ENCODE data around the gene SSH2.

Gene SSH2

DNA sequence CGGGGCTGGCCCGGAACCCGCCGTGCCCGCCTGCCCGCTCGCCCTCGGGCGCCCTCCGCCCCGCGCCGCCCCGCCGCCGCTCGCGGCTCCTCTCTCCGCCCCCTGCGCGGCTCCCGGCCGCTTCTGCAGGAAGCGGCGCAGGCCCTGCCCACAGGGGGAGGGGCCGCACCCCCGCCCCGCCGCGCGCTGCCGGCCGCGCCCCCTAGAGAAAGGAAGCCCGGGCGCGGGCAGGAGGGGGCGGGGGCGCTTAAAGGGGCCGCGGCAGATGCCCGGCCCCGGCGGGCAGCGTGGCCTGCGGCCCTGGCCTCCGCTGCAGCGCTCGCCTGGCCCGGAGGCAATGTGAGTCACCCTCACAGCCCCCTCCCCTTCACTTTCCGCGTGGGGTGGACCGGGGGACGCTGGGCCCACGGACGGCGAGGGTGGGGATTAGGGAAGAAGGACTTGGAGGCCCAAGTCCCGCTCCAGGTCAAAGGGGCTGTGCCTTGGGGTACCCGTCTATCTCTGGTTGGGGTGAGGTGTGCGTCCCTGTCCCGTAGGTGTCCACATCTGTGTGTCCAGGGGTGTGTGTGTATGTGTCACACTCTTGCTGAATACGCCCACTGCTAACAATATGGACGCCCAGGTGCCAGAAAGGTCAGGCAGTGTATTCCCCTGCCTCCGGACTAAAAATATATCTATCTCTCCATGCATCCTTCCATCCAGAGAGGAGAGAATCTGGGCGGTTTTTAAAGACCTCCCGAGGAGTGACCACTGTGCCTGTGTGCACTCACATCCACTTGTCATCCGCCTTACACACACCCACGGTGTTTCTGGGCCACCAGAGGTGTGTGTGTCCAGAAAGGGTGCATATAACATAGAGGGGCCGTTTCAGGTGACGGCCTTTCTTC, 340.3 kb downstream of the SSH2 start, which contains the start of gene GIT1:
GIT1 (minus strand) TSS at position 125 of the 887 bp plus-strand sequence. CDS start 270 bp downstream, outside the sequence.
- DNase-seq (ENCODE audit: low read depth), result peak; percentile 82

GRCh38 chr17:29588562-29589411, 341.2 kb downstream of the SSH2 start:
- DNase-seq (ENCODE audit: low read depth), result peak; percentile 50

DNA sequence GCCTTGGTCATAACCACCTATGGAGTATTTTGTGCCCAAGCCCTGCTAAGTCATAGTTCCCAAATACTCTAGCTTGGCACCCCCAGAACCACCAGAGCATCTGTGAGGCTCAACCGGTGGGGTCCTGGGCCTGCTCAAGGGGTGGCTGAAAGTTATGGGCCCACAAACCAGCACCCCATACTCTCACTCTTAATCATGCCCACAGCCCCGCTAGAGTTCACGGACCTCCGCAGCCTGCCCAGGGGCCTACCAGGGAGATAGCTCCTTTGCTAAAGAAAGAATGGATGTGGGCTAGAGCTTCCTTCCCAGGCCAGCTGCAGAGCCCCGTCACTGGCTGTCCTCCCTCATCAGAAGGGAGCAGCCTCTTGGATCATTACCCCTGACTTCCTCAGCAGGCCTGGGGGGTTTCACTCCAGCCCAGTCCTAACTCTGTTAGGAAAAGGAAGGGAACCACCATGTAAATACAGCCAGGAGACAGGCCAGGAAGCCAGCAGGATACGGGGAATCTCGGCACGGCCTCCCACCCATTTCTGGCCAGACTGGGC, 341.9 kb downstream of the SSH2 start:
- no peak for DNase-seq (ENCODE audit: low read depth)

GRCh38 chr17:29587591-29587990, 342.4 kb downstream of the SSH2 start:
- DNase-seq (ENCODE audit: low read depth), result no peak

DNA sequence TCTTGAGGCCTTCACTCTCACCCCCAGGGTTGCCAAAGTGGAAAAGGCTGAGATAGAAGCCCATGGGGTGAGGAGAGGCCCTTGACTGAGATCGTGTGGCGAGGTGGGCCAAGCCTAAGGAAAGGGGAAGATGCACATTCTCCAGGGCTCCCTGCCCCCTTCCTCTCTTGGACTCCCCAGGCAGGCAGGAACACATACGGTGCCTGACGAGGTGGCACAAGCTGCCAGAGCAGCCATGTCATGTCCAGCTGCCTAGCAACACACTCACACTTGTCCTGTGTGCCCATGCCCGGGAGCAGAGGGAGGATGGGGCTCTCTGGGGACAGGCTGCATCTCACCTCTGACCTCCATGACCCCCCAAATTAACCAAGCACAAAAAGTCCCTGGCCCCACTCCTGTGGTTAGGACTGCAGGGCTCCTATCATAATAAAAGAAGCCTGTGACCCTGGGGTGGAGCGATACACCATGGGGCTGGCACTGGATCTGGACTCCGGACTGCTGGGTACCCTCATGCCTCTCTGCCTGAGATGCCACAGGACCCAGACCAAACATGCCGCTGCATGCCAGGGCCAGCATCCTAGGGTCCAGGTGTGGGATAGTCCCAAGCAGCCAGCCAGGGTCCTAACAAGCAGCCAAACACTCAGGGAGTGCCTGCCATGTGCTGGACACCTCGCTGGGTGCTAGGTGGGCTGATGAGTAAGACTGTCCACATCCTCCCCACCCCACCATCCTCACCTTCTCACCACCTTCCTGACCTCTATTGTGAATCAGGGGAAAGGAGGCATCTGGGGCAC, 343.2 kb downstream of the SSH2 start:
- no peak for DNase-seq (ENCODE audit: low read depth)

DNA sequence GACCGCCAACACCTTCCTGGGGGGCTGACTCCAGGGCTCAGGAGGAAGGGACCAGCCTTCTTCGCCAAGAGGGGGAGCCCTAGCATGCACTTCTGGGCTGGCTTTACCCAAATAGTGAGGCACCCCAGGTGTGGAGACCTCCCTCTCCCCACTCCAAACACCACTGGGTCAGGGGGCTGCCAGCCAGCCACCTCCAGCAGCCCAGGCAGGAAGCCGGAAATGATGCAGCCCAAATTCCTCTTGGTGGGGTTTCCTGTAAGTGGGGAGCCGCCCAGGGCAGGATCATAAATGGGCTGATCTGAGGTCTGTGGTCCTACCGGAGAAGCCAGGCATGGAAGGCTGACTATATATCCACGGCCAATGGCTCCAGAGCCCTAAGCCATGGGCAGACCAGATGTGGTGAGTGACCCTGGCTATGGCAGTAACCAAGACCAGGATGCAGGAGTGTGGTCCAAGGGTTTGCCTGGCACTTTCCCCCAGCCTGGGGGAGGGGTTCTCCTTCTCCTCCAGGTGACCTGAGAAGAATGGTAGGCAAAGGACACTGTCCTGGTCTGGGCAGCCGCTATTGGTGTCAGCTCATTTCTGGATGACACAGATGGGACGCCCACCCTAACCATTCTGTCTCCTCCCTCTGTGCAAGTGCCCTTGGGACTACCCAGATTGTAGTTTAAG, 344.8 kb downstream of the SSH2 start:
- DNase-seq (ENCODE audit: low read depth), result no peak

DNA sequence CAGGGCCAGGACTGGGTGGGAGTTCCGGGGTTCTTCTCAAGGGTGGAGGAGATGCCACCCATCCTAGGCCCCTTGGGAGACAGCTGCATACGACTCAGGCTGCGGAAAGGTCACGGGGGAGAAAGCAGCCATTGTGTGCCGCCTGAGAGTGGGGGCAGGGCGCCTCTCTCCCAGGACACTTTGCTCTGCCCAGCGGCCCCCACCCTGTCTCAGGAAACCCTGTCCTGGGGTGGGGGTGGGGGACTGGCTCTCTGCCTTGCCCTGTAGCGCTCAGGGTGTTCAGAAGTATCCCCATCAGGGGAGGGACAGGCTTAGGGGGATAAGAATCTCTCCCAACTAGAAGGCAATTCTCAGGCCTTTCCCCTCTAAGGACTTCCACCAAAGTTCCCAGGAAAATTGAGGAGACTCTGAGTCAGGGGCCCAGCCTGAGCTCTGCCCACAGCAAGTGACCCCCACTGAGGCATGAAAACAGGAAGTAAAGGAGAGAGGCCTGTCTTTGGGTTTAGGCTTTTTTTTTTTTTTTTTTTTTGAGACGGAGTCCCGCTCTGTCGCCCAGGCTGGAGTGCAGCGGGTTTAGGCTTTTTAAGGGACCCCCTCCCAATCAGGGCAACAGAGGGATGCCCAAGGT, 345.5 kb downstream of the SSH2 start:
- no peak for DNase-seq (ENCODE audit: low read depth)

DNA sequence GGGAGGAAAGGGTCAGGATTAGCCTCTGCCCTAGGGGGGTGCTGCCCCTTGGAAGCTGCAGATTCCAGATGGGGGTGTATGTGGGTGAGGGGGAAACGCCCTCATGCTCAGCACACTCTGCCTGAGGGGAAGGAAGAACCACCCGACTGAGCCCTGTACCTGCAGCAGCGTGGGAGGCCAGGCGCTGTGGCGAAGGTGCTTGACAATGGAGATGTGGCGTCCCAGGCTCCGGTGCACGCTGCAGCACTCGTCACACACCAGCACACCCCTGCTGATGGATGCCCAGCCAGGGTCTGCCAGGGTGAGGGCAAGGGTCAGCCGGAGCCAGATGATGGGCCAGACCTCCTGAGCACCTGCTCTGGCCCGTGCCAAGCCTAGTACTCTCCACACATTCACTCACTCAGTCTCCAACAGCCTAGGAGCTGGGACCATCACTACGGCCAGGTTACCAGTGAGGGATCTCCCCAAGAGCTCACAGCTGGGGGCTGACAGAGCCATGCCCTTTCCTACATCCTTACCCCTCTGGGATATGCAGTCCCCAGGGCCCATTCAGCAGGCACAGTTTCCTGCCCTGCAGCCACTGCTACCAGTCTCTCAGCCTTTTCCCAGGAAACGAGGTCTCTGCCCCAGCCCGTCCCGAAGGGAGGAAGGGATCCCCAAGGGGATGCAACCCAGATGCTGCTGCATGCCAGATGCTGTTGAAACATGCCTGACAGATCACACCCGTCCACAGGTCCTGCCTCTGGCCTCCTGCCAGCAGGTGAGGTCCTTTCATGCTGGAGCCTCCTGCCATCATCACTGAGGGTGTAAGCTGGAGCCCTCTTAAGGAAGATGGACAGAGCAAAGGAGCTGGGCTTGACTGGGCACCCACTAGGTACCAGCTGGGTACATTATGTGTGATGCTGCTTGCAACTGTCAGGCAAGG, 346.4 kb downstream of the SSH2 start:
- no peak for DNase-seq (ENCODE audit: low read depth)

GRCh38 chr17:29582772-29583171, 347.3 kb downstream of the SSH2 start:
- DNase-seq (ENCODE audit: low read depth), result no peak

GRCh38 chr17:29582254-29582765, 347.7 kb downstream of the SSH2 start:
- DNase-seq (ENCODE audit: low read depth), result no peak

DNA sequence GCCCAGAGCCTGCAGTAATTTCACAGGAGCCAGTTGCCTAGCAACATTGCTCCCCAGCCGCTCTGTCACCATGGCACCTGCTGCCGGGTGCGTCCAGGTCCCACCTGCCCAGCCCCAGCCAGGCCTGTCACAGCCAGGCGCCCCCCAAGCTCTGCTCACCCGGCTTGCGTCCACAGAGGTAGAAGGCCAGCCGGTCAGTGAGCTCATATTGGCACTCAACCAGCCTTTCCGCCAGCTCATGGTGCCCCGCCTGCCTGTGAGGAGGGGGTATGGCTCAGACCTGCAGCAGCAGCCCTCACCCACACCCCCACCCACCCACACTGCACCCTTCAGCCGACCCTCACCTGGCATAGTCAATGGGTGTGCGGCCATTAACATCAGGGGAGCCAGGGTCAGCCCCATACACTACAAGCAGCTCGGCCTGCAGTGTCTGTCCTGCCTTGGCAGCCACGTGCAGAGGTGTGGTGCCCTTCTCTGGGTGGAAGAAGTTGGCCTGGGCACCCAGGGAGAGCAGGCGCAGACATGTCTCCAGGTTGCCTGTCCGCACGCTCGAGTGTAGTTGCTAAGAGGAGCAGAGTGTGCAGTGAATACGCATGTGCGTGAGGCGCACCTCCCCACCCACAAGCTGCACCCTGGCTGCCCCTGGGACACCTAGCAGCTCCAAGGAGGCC, 348.3 kb downstream of the SSH2 start:
- DNase-seq (ENCODE audit: low read depth), result no peak

DNA sequence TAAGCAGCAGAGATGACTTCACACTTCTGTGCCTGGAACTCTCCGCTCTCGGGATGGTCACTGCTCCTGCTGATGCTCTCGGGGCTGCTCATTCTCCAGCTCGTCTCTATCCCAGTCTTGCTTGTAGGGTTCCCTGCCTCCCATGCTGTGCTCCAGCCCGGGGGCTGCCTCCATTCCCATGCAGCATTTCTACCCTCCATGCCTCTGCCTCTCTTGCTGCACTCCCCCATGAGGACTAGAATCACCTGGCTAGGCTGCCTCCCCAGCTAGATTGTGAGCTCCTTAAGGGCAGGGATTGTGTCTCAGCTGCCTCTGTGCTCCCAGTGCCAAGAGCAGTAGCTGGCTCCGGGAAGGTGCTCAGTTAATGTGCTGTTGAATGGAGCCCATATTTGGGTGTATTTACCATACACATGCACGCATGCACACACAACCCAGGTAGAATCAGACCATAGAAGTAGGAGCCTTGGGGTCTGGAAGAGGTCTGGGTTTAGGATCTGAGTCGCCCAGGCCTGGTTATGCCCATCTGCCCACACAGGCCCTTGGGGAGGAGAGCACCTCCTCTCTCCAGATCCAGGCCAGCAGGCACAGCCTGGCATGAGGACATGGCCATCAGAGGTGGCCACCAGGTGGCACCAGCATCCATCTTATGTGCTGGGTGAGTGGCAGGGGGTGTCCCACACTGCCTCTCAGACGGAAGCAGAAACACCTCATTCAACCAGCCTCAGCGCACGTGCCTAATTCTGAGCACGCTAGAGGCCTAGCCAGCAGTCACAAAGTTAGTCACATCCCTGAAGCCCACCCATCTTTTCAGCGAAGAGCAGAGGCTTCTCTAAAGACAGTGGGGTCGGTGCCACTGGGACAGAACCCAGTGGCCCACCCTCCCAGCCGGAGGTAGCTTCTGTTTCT, 349.9 kb downstream of the SSH2 start:
- peak; percentile 85 for DNase-seq (ENCODE audit: low read depth)

DNA sequence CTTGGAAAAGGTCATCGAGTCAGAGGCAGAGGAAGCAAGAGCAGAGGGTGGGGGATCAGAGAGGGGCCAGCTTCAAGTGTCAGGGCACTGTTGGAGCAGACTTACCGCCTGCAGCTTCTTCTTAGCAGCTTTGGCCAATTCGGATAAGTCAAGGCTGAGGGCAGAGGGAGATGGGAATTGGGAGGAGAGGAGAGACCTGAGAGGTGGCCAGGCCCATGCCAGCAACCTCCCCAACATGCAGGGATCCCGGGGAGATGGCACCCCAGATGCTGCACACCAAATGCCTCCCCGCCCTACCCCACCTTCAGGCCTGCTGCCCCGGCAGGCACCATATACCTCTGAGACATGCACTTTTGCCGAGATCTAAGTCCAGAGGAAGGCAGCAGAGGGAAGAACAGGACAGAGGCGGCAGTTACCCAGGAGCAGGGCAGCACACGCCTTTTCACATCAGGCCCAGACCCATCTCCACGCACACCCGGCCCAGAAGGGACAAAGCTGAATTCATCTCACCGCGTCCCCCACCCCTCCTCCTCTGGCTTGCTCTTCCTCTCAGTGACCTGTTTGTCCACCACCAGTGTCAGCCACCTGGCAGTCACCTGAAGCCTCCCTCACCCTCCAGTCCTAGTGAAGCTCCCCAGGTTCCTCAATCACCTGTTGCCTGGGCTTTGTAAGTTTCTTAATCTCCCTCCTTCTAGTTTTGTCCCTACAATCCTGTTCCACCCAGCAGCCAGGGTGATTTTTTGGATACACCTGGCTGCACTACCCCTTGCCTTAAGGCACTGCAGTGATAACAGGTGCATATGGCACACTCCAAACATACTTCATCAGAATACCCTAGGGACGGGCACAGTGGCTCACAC, 351.2 kb downstream of the SSH2 start:
- DNase-seq (ENCODE audit: low read depth), result no peak

GRCh38 chr17:29577385-29578211, 352.4 kb downstream of the SSH2 start:
- no peak for DNase-seq (ENCODE audit: low read depth)

- no peak for DNase-seq (ENCODE audit: low read depth)
Measured at GRCh38 chr17:29577001-29577370, 353.0 kb downstream of the SSH2 start.
